Suprapubic skin (tissue), 4 donors: Measurements from ENCODE around the gene SLIT1.

Experiments used
- EP300 ChIP-seq: sonication (generic); formaldehyde crosslinking; IDR thresholded peaks from one replicate; pipeline ENCODE4 v1.6.1; 2017; ENCODE audit warnings: antibody characterized with exemption
- POLR2A ChIP-seq, 2 donors: fragments of 450-650 bp; IDR thresholded peaks; one replicate each; pipeline ENCODE4 v1.6.1; 2017; ENCODE audit warnings: antibody characterized with exemption in 2 of 2, mild to moderate bottlenecking in 2 of 2, moderate library complexity in 2 of 2
- POLR2AphosphoS5 ChIP-seq, 3 donors: sonication (generic); formaldehyde crosslinking; IDR thresholded peaks; one replicate each; pipeline ENCODE4 v1.6.1; 2017; ENCODE audit warnings: antibody characterized with exemption in 3 of 3
- TF ChIP-seq, protein P1 (sequence below), 2 donors: fragments of 200-600 bp in 1 of 2; fragments of 450-650 bp in 1 of 2; sonication (generic) in 1 of 2; IDR thresholded peaks; one replicate each; pipeline ENCODE4 v1.5.1; 2016 to 2019; ENCODE audit warnings: antibody characterized with exemption in 2 of 2, mild to moderate bottlenecking in 1 of 2, moderate library complexity in 1 of 2

DNA sequence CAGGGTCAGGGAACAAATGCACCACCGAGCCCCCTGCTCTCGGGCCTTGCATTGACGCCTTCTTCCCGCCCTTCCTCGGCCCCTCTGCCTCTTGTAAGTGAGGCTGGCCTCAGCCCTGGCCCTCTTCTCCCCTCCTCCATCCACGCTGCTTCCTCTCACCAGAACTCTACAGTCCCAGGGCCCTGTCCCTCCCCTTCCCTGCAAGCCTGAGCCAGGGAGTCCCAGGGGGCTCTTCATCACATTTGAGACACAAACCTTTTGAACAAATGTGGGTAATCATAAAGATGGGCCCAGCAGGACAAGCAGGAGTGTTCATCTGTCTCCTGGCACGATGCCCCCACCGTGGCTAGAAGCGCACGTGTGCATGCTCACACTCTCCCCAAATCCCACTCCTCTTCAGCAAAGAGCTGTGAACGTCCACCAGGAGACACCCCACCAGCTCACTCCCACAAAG, 57.7 kb downstream of the SLIT1 start:
- TF ChIP-seq POLR2A (IDR thresholded peaks at IDR 0.05): no peak
- TF ChIP-seq, protein P1, sequence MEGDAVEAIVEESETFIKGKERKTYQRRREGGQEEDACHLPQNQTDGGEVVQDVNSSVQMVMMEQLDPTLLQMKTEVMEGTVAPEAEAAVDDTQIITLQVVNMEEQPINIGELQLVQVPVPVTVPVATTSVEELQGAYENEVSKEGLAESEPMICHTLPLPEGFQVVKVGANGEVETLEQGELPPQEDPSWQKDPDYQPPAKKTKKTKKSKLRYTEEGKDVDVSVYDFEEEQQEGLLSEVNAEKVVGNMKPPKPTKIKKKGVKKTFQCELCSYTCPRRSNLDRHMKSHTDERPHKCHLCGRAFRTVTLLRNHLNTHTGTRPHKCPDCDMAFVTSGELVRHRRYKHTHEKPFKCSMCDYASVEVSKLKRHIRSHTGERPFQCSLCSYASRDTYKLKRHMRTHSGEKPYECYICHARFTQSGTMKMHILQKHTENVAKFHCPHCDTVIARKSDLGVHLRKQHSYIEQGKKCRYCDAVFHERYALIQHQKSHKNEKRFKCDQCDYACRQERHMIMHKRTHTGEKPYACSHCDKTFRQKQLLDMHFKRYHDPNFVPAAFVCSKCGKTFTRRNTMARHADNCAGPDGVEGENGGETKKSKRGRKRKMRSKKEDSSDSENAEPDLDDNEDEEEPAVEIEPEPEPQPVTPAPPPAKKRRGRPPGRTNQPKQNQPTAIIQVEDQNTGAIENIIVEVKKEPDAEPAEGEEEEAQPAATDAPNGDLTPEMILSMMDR (IDR thresholded peaks at IDR 0.05): no peak
- TF ChIP-seq EP300: no peak
- TF ChIP-seq POLR2AphosphoS5 (IDR thresholded peaks at IDR 0.05): no peak
